ENCODE results near the gene C19orf73.
A peak's percentile ranks its signal among the peaks of the same experiment; 100 is the strongest.

- TF ChIP-seq REST (IDR thresholded peaks at IDR 0.05) (no peak), CTCF (IDR thresholded peaks at IDR 0.05; ENCODE audit: low read depth, low read length, missing input control) (no peak), EGR1 (IDR thresholded peaks at IDR 0.05; ENCODE audit: low read depth in 2 of 2) (no peak), ATF3 (IDR thresholded peaks at IDR 0.05) (no peak), SP1 (IDR thresholded peaks at IDR 0.05) (peak; percentile 74), YY1 (IDR thresholded peaks at IDR 0.05) (no peak), RXRA (IDR thresholded peaks at IDR 0.05) (peak; percentile 45 to 57), TAF1 (conservative IDR thresholded peaks at IDR 0.05) (no peak), FOXA1 (IDR thresholded peaks at IDR 0.05) (peak; percentile 58), RAD21 (IDR thresholded peaks at IDR 0.05) (peak; percentile 26 to 51), GABPA (IDR thresholded peaks at IDR 0.05 in 1 of 2, conservative IDR thresholded peaks at IDR 0.05 in 1 of 2) (no peak), HNF4A (conservative IDR thresholded peaks at IDR 0.05) (peak; percentile 42 to 56)
These were observed 20.1 kb downstream of the C19orf73 start for GRCh38 chr19:49098795-49099194.
